ENCODE results near the gene KLK2. TPM values are rescaled to one million over a fixed set of nuclear protein-coding genes. Genes with fewer than 3 reads are reported as not detected.
A peak's percentile ranks its signal among the peaks of the same experiment; 100 is the strongest.

KLK2 gene
- total RNA-seq, 1 donor from 2014 or later = not detected

GRCh38 chr19:50835785-50836542 is 37.3 kb upstream of the KLK2 start:
- peak overlapping the region; percentile 90 for H3K4me3 Mint-ChIP-seq
- no peaks in the 10 kb centered on the region for H3K4me1 Mint-ChIP-seq (ENCODE audit: unreplicated experiment)
- peak overlapping the region; percentile 71 for H3K27ac Mint-ChIP-seq
- no peak for TF ChIP-seq CTCF (conservative IDR thresholded peaks at IDR 0.05)
- H3K36me3 Mint-ChIP-seq = no peaks in the 10 kb centered on the region
- peaks cover 48% of the 10 kb centered on the region for H3K27me3 Mint-ChIP-seq
- no peaks in the 10 kb centered on the region for H3K9me3 Mint-ChIP-seq
- DNase-seq (ENCODE audit: extremely low spot score, unreplicated experiment) = peak; percentile 84

- Mint-ChIP-seq H3K4me3 (peak overlapping the region; percentile 90), H3K36me3 (no peaks in the 10 kb centered on the region)
- TF ChIP-seq CTCF (conservative IDR thresholded peaks at IDR 0.05) = no peak
These were observed 36.6 kb upstream of the KLK2 start for GRCh38 chr19:50836543-50837195.

GRCh38 chr19:50837300-50837699 is 35.9 kb upstream of the KLK2 start:
- TF ChIP-seq CTCF (conservative IDR thresholded peaks at IDR 0.05) = no peak
- no peak for DNase-seq (ENCODE audit: extremely low spot score, unreplicated experiment)
- Mint-ChIP-seq H3K36me3 (no peaks in the 10 kb centered on the region), H3K27me3 (peaks cover 58% of the 10 kb centered on the region), H3K4me1 (ENCODE audit: unreplicated experiment) (no peaks in the 10 kb centered on the region), H3K9me3 (no peaks in the 10 kb centered on the region), H3K27ac (peak overlapping the region; percentile 76), H3K4me3 (peak overlapping the region; percentile 90)

More at GRCh38 chr19:50836543-50837195, 36.6 kb upstream of the KLK2 start:
- H3K4me1 Mint-ChIP-seq (ENCODE audit: unreplicated experiment) = no peaks in the 10 kb centered on the region
- no peak for DNase-seq (ENCODE audit: extremely low spot score, unreplicated experiment)
- peaks cover 52% of the 10 kb centered on the region for H3K27me3 Mint-ChIP-seq
- H3K27ac Mint-ChIP-seq = peak overlapping the region; percentile 76
- H3K9me3 Mint-ChIP-seq = no peaks in the 10 kb centered on the region

- H3K4me1 Mint-ChIP-seq (ENCODE audit: unreplicated experiment) = no peaks in the 10 kb centered on the region
- H3K27ac Mint-ChIP-seq = peak overlapping the region; percentile 10
- no peaks in the 10 kb centered on the region for H3K36me3 Mint-ChIP-seq
- no peaks in the 10 kb centered on the region for H3K9me3 Mint-ChIP-seq
- H3K27me3 Mint-ChIP-seq = peaks cover 61% of the 10 kb centered on the region
- no peak for DNase-seq (ENCODE audit: extremely low spot score, unreplicated experiment)
- H3K4me3 Mint-ChIP-seq = peak overlapping the region; percentile 44
- peak; percentile 34 for TF ChIP-seq CTCF (conservative IDR thresholded peaks at IDR 0.05)
These were observed 35.0 kb upstream of the KLK2 start for GRCh38 chr19:50838239-50838638.

- Mint-ChIP-seq H3K9me3 (no peaks in the 10 kb centered on the region), H3K27me3 (peaks cover 74% of the 10 kb centered on the region), H3K4me3 (no peak overlapping the region), H3K4me1 (ENCODE audit: unreplicated experiment) (no peaks in the 10 kb centered on the region), H3K36me3 (no peaks in the 10 kb centered on the region), H3K27ac (no peak overlapping the region)
- DNase-seq (ENCODE audit: extremely low spot score, unreplicated experiment) = no peak
- TF ChIP-seq CTCF (conservative IDR thresholded peaks at IDR 0.05) = no peak
These were observed 33.3 kb upstream of the KLK2 start for GRCh38 chr19:50839712-50840655.
